Fibroblast of pulmonary artery (primary cell): ENCODE results near the gene SYT1.
A peak's percentile ranks its signal among the peaks of the same experiment; 100 is the strongest.

ENCODE experiments used
- DNase-seq: peaks from one replicate; pipeline ENCODE4 v3.0.0-alpha.2; 2010; ENCODE audit warnings: low read depth
- H3K4me3 ChIP-seq: replicated peaks from 2 replicates; pipeline ENCODE4 v1.5.1; 2011; ENCODE audit warnings: low read depth, mild to moderate bottlenecking, control low read depth, low read length, moderate library complexity
- TF ChIP-seq, protein P1 (sequence below): IDR thresholded peaks from 2 replicates; pipeline ENCODE4 v1.5.1; 2011; ENCODE audit warnings: mild to moderate bottlenecking, control low read depth, low read length, inconsistent platforms; ENCODE audit errors: missing control alignments

SYT1 gene

DNA sequence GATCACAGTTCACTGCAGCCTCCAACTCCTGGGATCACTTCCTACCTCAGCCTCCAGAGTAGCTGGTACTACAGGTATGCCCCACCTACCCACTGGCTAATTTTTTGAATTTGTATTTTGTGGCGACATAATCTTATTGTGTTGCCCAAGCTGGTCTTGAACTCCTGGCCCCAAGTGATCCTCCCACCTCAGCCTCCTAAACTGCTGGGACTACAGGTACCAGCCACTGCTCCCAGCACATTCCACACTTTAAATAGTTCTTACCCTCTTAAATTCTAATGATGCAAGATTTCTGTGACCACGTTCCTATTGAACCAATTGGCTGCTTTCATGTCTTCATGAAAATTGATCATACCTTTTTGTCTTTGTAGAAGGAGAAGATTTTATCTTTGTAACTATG lies 96.6 kb downstream of the SYT1 start:
- TF ChIP-seq, protein P1, sequence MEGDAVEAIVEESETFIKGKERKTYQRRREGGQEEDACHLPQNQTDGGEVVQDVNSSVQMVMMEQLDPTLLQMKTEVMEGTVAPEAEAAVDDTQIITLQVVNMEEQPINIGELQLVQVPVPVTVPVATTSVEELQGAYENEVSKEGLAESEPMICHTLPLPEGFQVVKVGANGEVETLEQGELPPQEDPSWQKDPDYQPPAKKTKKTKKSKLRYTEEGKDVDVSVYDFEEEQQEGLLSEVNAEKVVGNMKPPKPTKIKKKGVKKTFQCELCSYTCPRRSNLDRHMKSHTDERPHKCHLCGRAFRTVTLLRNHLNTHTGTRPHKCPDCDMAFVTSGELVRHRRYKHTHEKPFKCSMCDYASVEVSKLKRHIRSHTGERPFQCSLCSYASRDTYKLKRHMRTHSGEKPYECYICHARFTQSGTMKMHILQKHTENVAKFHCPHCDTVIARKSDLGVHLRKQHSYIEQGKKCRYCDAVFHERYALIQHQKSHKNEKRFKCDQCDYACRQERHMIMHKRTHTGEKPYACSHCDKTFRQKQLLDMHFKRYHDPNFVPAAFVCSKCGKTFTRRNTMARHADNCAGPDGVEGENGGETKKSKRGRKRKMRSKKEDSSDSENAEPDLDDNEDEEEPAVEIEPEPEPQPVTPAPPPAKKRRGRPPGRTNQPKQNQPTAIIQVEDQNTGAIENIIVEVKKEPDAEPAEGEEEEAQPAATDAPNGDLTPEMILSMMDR, result no peak
- no peak overlapping the region for H3K4me3 ChIP-seq
- no peak for DNase-seq

DNA sequence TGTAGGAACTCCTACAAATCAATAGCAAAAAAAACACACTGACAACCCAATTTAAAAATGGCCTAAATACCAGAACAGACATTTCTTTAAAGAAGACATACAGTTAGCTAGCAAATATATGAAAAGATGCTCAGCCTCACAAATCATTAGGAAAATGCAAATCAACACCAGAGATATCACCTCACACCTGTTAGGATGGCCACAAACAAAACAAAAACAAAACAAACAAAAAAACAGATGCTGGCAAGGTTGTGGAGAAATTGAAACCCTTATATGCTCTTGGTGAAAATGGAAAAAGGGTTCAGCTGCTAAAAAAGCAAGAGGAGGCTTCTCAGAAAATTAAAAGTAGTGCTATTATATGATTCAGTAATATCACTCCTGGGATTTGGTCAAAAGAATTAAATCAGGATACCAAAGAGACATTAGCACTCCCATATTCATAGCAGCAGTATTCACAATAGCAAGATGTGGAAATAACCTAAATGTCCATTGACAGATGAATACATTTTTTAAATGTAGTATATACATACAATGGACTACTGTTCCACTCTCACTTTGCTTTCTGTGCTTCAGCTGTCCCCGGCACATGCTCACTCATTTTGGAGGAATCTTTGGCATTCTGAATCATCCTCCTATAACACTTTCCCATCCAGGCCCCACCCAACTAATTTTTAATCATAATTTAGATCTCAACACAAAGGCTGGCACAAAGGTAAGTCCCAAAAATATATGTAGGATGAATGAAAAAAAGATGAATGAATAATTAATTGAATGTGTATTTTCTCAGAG lies 99.1 kb downstream of the SYT1 start:
- H3K4me3 ChIP-seq, result no peak overlapping the region
- peak; percentile 24 for DNase-seq
- TF ChIP-seq, protein P1, result no peak

DNA sequence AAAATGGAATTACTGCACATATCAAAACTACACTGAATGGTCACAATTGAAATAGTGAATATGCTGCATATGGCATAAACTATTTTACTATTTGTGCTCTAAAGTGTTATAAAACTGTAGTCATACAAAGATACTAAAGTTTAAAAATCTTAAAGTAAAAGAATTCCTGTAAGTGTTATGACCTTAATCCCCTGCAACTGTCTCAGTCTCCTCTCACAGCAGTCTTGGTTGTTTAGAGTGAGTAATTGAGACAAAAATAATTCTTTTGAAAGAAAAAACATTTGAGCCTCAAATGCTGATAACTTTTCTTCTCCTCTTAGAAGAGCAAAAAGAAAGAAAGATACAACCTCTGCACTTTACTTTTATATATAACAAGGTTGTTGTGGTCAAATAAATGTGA lies 99.9 kb downstream of the SYT1 start:
- TF ChIP-seq, protein P1, result no peak
- no peak for DNase-seq
- no peak overlapping the region for H3K4me3 ChIP-seq

DNA sequence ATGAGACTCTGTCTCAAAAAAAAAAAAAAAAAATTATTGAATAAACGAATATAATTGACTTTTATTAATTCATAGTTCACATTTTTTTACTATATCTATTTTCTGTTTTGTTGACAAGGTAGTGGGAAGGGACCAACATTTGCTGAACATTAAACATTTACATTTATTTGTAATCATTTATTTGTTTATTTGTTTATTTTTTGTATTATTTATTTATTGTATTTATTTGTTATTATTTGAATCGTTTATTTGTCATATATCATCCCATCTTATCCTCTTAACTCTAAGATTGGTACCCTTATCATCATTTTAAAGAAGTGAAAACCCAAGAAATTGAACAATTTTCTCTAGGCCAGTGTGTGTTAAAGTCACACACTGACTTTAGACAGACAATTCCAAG lies 101.5 kb downstream of the SYT1 start:
- DNase-seq, result no peak
- TF ChIP-seq, protein P1, result no peak
- H3K4me3 ChIP-seq, result no peak overlapping the region

DNA sequence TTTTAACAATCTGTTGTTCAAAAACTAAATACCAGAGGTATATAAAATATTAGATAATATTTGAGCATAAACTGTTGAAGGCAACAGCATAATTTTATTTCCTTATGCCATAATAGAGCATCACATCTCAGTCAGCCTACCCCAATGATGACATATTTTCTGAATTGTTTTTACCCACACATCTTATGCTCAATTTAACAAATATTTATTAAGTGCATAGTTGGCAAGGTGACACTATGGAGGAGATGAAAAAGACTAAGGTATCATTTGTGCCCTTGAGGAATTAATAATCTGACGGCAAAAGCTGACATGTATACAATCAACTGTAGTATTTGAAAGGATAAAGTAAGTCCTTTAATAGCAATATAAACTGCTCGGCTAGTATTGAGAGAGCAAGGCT lies 102.4 kb downstream of the SYT1 start:
- TF ChIP-seq, protein P1, result no peak
- no peak for DNase-seq
- no peak overlapping the region for H3K4me3 ChIP-seq

DNA sequence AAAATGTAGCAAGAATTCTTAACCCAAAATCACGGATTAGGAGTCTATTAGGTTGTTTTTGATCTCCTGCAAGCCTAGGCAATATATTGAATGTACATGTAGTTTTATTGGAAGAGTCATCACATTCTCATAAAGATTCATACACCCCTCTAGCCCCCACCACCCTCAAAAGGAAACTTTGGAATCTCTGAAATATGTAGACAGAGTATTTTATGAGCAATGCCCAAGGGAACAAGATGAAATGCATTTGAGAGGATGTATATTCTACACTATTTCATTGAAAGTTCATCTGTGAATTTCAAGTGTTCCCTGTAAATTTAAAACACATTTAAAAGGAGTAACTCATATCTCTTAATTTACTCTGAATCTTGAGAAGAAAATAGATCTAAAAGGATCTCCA lies 103.7 kb downstream of the SYT1 start:
- H3K4me3 ChIP-seq, result no peak overlapping the region
- TF ChIP-seq, protein P1, result no peak
- no peak for DNase-seq

DNA sequence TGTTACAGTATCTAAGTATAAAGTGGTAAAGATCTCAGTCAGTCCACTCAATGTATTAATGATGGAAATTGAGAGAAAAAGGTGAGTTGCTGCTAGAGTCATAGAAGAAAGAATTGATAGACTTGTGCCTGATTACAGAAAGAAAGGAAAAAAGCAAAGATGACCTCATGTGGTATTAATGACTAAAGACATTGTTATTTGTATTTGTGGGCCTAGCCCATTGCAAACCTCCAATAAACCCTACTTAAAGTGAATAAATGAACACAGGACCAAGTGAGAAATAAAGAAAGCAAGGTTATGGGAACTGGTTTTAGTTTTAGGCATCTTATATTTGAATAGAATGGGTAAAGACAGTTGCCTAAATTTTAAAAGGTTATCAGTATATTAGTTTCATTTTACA lies 105.5 kb downstream of the SYT1 start:
- no peak for DNase-seq
- H3K4me3 ChIP-seq, result no peak overlapping the region
- TF ChIP-seq, protein P1, result no peak
